Retinal pigment epithelial cell (primary cell): ENCODE results near the gene EXOC6B.

ENCODE experiments used
- DNase-seq: peaks from one replicate; pipeline ENCODE4 v3.0.0-alpha.2; 2010; ENCODE audit warnings: low read depth
- H3K4me3 ChIP-seq: 2 replicates; pipeline ENCODE4 v1.5.1; 2011; ENCODE audit warnings: mild to moderate bottlenecking, low read length, control low read depth, moderate library complexity
- CTCF ChIP-seq: conservative IDR thresholded peaks from 2 replicates; pipeline ENCODE4 v1.5.1; 2011; ENCODE audit warnings: low read depth, low read length, control low read depth, inconsistent platforms

EXOC6B gene

GRCh38 chr2:72689579-72690195 is 136.1 kb downstream of the EXOC6B start:
- H3K4me3 ChIP-seq: no peak overlapping the region
- no peak for DNase-seq
- TF ChIP-seq CTCF: no peak

- no peak for TF ChIP-seq CTCF
- no peak for DNase-seq
- no peak overlapping the region for H3K4me3 ChIP-seq
These were observed 140.1 kb downstream of the EXOC6B start for GRCh38 chr2:72685638-72686213.

- no peak for TF ChIP-seq CTCF
- DNase-seq: no peak
- H3K4me3 ChIP-seq: no peak overlapping the region
These were observed 143.8 kb downstream of the EXOC6B start for GRCh38 chr2:72682061-72682460.

GRCh38 chr2:72681016-72681995 is 144.5 kb downstream of the EXOC6B start:
- no peak overlapping the region for H3K4me3 ChIP-seq
- no peak for DNase-seq
- TF ChIP-seq CTCF: no peak

GRCh38 chr2:72678024-72678423 is 147.8 kb downstream of the EXOC6B start:
- no peak for TF ChIP-seq CTCF
- H3K4me3 ChIP-seq: no peak overlapping the region
- DNase-seq: no peak

GRCh38 chr2:72676341-72677025 is 149.3 kb downstream of the EXOC6B start:
- no peak for DNase-seq
- H3K4me3 ChIP-seq: no peak overlapping the region
- TF ChIP-seq CTCF: no peak
